ENCODE measurements around the gene LYST.

- TF ChIP-seq, protein P1, sequence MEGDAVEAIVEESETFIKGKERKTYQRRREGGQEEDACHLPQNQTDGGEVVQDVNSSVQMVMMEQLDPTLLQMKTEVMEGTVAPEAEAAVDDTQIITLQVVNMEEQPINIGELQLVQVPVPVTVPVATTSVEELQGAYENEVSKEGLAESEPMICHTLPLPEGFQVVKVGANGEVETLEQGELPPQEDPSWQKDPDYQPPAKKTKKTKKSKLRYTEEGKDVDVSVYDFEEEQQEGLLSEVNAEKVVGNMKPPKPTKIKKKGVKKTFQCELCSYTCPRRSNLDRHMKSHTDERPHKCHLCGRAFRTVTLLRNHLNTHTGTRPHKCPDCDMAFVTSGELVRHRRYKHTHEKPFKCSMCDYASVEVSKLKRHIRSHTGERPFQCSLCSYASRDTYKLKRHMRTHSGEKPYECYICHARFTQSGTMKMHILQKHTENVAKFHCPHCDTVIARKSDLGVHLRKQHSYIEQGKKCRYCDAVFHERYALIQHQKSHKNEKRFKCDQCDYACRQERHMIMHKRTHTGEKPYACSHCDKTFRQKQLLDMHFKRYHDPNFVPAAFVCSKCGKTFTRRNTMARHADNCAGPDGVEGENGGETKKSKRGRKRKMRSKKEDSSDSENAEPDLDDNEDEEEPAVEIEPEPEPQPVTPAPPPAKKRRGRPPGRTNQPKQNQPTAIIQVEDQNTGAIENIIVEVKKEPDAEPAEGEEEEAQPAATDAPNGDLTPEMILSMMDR (conservative IDR thresholded peaks at IDR 0.05; ENCODE audit: low read depth, low read length) = no peak
- TF ChIP-seq USF2 (IDR thresholded peaks at IDR 0.05; ENCODE audit: low read depth, low read length) (no peak), MXI1 (IDR thresholded peaks at IDR 0.05; ENCODE audit: borderline replicate concordance, low read depth, low read length) (no peak), FOS (IDR thresholded peaks at IDR 0.05; ENCODE audit: low read depth, low read length) (no peak), RFX5 (IDR thresholded peaks at IDR 0.05; ENCODE audit: low read depth, low read length) (no peak), POLR2A (IDR thresholded peaks at IDR 0.05; ENCODE audit: low read depth, low read length) (no peak), RAD21 (IDR thresholded peaks at IDR 0.05; ENCODE audit: low read length) (no peak)
Measured at GRCh38 chr1:235748747-235749146, 118.0 kb downstream of the LYST start.

Data from IMR-90 (cell line).